Loucy (cell line): Measurements from ENCODE around the gene ANO2.

Experiments
- H2AFZ ChIP-seq: fragments of 200-600 bp; sonication (generic); 2 replicates; pipeline ENCODE4 v1.6.0; 2016; ENCODE audit warnings: antibody characterized with exemption, mild to moderate bottlenecking, low read length, moderate library complexity
- H3F3A ChIP-seq: fragments of 200-600 bp; 2 replicates; pipeline ENCODE4 v1.6.0; 2016; ENCODE audit warnings: antibody characterized with exemption, low read depth, mild to moderate bottlenecking
- H3K27me3 ChIP-seq: fragments of 200-600 bp; sonication (generic); 2 replicates; pipeline ENCODE4 v1.6.1; 2014; ENCODE audit warnings: low read length, mild to moderate bottlenecking; ENCODE audit not compliant: insufficient read depth, poor library complexity, severe bottlenecking
- H3K36me3 ChIP-seq: fragments of 200-600 bp; sonication (generic); 2 replicates; pipeline ENCODE4 v1.6.1; 2016; ENCODE audit warnings: low read length; ENCODE audit not compliant: insufficient read depth
- H3K4me1 ChIP-seq: fragments of 200-600 bp; sonication (generic); 2 replicates; pipeline ENCODE4 v1.5.1; 2014; ENCODE audit warnings: low read length, mild to moderate bottlenecking; ENCODE audit not compliant: insufficient read depth, poor library complexity, severe bottlenecking
- H3K4me2 ChIP-seq: fragments of 200-600 bp; sonication (generic); 2 replicates; pipeline ENCODE4 v1.6.0; 2014; ENCODE audit warnings: antibody characterized with exemption, low read length, low read depth, mild to moderate bottlenecking; ENCODE audit not compliant: poor library complexity, severe bottlenecking
- H3K4me3 ChIP-seq: fragments of 200-600 bp; sonication (generic); 2 replicates; pipeline ENCODE4 v1.5.1; 2014; ENCODE audit warnings: low read length, mild to moderate bottlenecking, mixed read lengths; ENCODE audit not compliant: poor library complexity, severe bottlenecking
- H3K79me2 ChIP-seq: fragments of 200-600 bp; sonication (generic); 2 replicates; pipeline ENCODE4 v1.6.1; 2014; ENCODE audit warnings: low read length; ENCODE audit not compliant: insufficient read depth
- H3K9ac ChIP-seq: fragments of 200-600 bp; sonication (generic); 2 replicates; pipeline ENCODE4 v1.6.0; 2014; ENCODE audit warnings: mild to moderate bottlenecking, low read depth, low read length, moderate library complexity; ENCODE audit not compliant: poor library complexity, severe bottlenecking
- H3K9me2 ChIP-seq: fragments of 200-600 bp; sonication (generic); replicated peaks from 2 replicates; pipeline ENCODE4 v1.6.1; 2016; ENCODE audit warnings: low read depth, low read length, mixed read lengths
- H3K9me3 ChIP-seq: fragments of 200-600 bp; sonication (generic); 2 replicates; pipeline ENCODE4 v1.6.1; 2014; ENCODE audit warnings: mild to moderate bottlenecking, antibody characterized with exemption, low read length, low read depth; ENCODE audit not compliant: insufficient read depth
- H4K20me1 ChIP-seq: fragments of 200-600 bp; sonication (generic); 2 replicates; pipeline ENCODE4 v1.6.0; 2014; ENCODE audit warnings: antibody characterized with exemption, low read length, mild to moderate bottlenecking; ENCODE audit not compliant: insufficient read depth, poor library complexity, severe bottlenecking
- EZH2phosphoT487 ChIP-seq: fragments of 200-600 bp; IDR thresholded peaks from 2 replicates; pipeline ENCODE4 v1.6.1; 2018; ENCODE audit warnings: antibody characterized with exemption, mild to moderate bottlenecking, moderate library complexity, borderline replicate concordance
- TF ChIP-seq, protein P1 (sequence below): fragments of 200-600 bp; sonication (generic); conservative IDR thresholded peaks from 2 replicates; pipeline ENCODE4 v1.5.1; 2014; ENCODE audit warnings: mild to moderate bottlenecking, antibody characterized with exemption, low read length

The ANO2 gene

DNA sequence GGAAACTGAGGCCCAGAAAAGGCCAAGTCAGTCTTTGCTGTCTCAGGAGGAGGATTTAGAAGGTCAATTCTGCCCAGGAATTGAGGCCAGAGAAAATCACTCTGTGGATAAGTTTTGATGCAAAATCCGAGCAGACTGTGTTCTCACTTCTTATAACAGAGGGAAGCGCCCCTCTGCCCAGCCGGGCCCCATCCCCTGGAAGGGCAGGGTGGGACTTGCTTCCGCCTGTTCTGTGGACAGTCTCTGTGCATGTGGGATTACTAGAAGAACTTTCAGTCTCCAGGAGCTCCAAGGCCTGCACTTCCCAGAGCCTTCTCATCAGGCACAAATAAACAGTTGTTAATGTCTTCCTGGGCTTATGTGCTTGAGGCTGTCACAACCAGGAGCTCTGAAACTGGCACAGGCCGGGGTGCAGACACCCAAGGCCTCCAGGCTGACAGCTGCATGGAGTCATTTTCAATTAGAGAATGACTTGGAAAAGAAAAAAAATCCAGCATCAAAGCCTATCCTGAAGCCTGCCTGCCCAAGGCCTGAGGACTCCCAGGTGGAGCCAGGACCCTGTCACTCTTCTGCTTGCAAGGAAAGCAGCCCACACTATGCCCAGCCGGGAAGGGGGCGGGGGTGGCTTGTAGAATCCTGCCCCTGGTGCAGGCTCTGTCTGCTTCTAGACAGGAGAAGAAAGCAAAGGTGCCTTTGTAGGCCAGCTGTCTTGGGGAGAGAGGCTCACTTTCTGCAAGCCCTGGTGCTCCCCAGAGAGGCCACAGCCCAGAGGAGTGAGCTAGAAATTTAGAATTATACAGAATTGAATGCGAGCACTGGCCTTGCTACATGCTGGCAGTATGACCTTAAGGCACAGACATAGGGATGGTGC is 428.5 kb downstream of the ANO2 start:
- H3K4me3 ChIP-seq = no peak overlapping the region
- H3K36me3 ChIP-seq = no peaks in the 10 kb centered on the region
- H3K9ac ChIP-seq = no peak overlapping the region
- H3K9me3 ChIP-seq = no peaks in the 10 kb centered on the region
- no peaks in the 10 kb centered on the region for H3K4me1 ChIP-seq
- no peaks in the 10 kb centered on the region for H3K79me2 ChIP-seq
- H2AFZ ChIP-seq = no peak overlapping the region
- no peaks in the 10 kb centered on the region for H3F3A ChIP-seq
- H3K4me2 ChIP-seq = no peak overlapping the region
- H3K9me2 ChIP-seq = no peaks in the 10 kb centered on the region
- no peaks in the 10 kb centered on the region for H3K27me3 ChIP-seq
- no peaks in the 10 kb centered on the region for H4K20me1 ChIP-seq
- TF ChIP-seq EZH2phosphoT487 = no peak
- TF ChIP-seq, protein P1, sequence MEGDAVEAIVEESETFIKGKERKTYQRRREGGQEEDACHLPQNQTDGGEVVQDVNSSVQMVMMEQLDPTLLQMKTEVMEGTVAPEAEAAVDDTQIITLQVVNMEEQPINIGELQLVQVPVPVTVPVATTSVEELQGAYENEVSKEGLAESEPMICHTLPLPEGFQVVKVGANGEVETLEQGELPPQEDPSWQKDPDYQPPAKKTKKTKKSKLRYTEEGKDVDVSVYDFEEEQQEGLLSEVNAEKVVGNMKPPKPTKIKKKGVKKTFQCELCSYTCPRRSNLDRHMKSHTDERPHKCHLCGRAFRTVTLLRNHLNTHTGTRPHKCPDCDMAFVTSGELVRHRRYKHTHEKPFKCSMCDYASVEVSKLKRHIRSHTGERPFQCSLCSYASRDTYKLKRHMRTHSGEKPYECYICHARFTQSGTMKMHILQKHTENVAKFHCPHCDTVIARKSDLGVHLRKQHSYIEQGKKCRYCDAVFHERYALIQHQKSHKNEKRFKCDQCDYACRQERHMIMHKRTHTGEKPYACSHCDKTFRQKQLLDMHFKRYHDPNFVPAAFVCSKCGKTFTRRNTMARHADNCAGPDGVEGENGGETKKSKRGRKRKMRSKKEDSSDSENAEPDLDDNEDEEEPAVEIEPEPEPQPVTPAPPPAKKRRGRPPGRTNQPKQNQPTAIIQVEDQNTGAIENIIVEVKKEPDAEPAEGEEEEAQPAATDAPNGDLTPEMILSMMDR = no peak

DNA sequence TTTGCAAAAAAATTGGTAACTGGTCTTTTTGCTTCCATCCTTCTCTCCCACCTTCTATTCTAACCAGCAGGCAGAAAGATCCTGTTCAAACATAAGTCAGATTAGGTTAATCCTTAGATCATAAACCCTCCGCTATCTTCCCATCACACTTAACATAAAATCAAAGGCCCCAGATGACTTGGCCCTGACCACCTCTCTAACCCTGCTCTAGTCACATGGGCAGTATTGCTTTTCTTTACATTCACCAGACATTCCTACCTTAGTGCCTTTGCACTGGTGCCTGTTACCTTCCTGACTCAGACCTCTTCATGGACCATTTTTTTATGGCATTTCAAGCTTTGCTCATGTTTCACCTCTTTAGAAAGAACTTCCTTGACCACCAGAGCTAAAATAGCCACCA is 429.6 kb downstream of the ANO2 start:
- no peaks in the 10 kb centered on the region for H3K9me2 ChIP-seq
- H4K20me1 ChIP-seq = no peaks in the 10 kb centered on the region
- H3K9me3 ChIP-seq = no peaks in the 10 kb centered on the region
- no peaks in the 10 kb centered on the region for H3F3A ChIP-seq
- no peaks in the 10 kb centered on the region for H3K36me3 ChIP-seq
- no peaks in the 10 kb centered on the region for H3K79me2 ChIP-seq
- TF ChIP-seq EZH2phosphoT487 = no peak
- TF ChIP-seq, protein P1 = no peak
- no peaks in the 10 kb centered on the region for H3K4me1 ChIP-seq
- H3K4me2 ChIP-seq = no peak overlapping the region
- H2AFZ ChIP-seq = no peak overlapping the region
- H3K4me3 ChIP-seq = no peak overlapping the region
- no peak overlapping the region for H3K9ac ChIP-seq
- no peaks in the 10 kb centered on the region for H3K27me3 ChIP-seq

DNA sequence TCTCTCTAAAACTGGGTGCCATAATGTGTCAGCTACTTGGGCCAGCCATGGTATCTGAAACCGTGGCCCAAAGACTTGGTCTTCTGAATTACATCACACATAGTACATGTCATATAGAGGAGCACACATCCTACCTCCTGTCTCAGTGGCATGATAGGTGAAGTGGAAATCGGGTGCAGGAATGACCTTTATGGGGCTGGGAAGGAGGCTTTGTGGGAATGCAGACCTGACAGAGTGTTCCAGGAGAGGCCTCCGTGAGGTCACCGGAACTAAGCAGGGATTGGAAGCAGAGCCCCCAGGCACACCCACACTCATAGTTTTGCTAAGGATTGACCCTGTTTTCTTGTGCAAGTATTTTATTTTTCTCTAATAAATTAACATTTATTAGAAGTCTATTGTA is 430.5 kb downstream of the ANO2 start:
- Histone ChIP-seq H2AFZ (no peak overlapping the region), H4K20me1 (no peaks in the 10 kb centered on the region), H3K36me3 (no peaks in the 10 kb centered on the region), H3K9me2 (no peaks in the 10 kb centered on the region), H3K9ac (no peak overlapping the region), H3K4me3 (no peak overlapping the region), H3K4me1 (no peaks in the 10 kb centered on the region), H3K9me3 (no peaks in the 10 kb centered on the region), H3F3A (no peaks in the 10 kb centered on the region), H3K4me2 (no peak overlapping the region), H3K27me3 (no peaks in the 10 kb centered on the region), H3K79me2 (no peaks in the 10 kb centered on the region)
- TF ChIP-seq, protein P1 = no peak
- TF ChIP-seq EZH2phosphoT487 = no peak
